Gastroesophageal sphincter (tissue), 4 donors: ENCODE data around the gene ERBB4. TPM values are rescaled to one million over a fixed set of nuclear protein-coding genes. Genes with fewer than 3 reads are reported as not detected.

Experiments used
- ATAC-seq: fragments of 150-250 bp; one replicate; pipeline ENCODE4 v1.9.1; 2016; ENCODE audit warnings: mild to moderate bottlenecking, moderate library complexity
- H3K27ac ChIP-seq, 4 donors: fragments of 200-600 bp; sonication (generic) in 3 of 4; 1 replicate in 3 of 4; 2 replicates in 1 of 4; pipeline ENCODE4 v1.5.1; 2016 to 2019
- H3K27me3 ChIP-seq: fragments of 200-600 bp; sonication (generic); one replicate; pipeline ENCODE4 v1.5.1; 2019
- H3K36me3 ChIP-seq, 2 donors: fragments of 200-600 bp; sonication (generic); one replicate each; pipeline ENCODE4 v1.5.1; 2019; ENCODE audit warnings: control low read depth in 1 of 2
- H3K4me1 ChIP-seq, 3 donors: fragments of 200-600 bp; sonication (generic); 1 replicate in 2 of 3; 2 replicates in 1 of 3; pipeline ENCODE4 v1.5.1; 2016 to 2019; ENCODE audit warnings: control low read depth in 2 of 3
- H3K4me3 ChIP-seq, 2 donors: fragments of 200-600 bp; sonication (generic); one replicate each; pipeline ENCODE4 v1.5.1; 2019; ENCODE audit warnings: mild to moderate bottlenecking in 1 of 2, moderate library complexity in 1 of 2
- H3K9me3 ChIP-seq, 3 donors: fragments of 200-600 bp; sonication (generic); one replicate each; pipeline ENCODE4 v1.5.1; 2017 to 2019; ENCODE audit warnings: control low read depth in 2 of 3
- CTCF ChIP-seq, 4 experiments: fragments of 200-600 bp in 2 of 4; fragments of 450-650 bp in 2 of 4; sonication (generic) in 1 of 4; IDR thresholded peaks; one replicate each; pipeline ENCODE4 v1.5.1; 2017 to 2019; ENCODE audit warnings: antibody characterized with exemption in 4 of 4, mild to moderate bottlenecking in 2 of 4, moderate library complexity in 2 of 4
- EP300 ChIP-seq: sonication (generic); formaldehyde crosslinking; IDR thresholded peaks from one replicate; pipeline ENCODE4 v1.6.1; 2017; ENCODE audit warnings: antibody characterized with exemption, mild to moderate bottlenecking
- POLR2A ChIP-seq, 2 donors: fragments of 450-650 bp; IDR thresholded peaks; one replicate each; pipeline ENCODE4 v1.6.1; 2017; ENCODE audit warnings: antibody characterized with exemption in 2 of 2, mild to moderate bottlenecking in 2 of 2, moderate library complexity in 1 of 2
- POLR2AphosphoS5 ChIP-seq: sonication (generic); formaldehyde crosslinking; IDR thresholded peaks from one replicate; pipeline ENCODE4 v1.6.1; 2017; ENCODE audit warnings: antibody characterized with exemption
- WGBS, 2 donors: methylation state at CpG; one replicate each; pipeline ENCODE4 v1.1.5; 2018; ENCODE audit warnings: low coverage in 1 of 2; 5-methylcytosine and 5-hydroxymethylcytosine counted together
- total RNA-seq, 4 donors: library from RNA; depleted of rRNA; stranded (reverse); fragments of >200 nt; gene quantifications; one replicate each; pipeline ENCODE4 v1.1.0, GENCODE V29; 2016

ERBB4 gene
- total RNA-seq, 4 donors from 2014 or later: 0.16 to 0.92 (median 0.50) TPM

GRCh38 chr2:211737282-211737681 is 801.3 kb downstream of the ERBB4 start:
- Histone ChIP-seq H3K4me3 (no peak overlapping the region), H3K27me3 (no peaks in the 10 kb centered on the region), H3K9me3 (no peaks in the 10 kb centered on the region), H3K4me1 (no peaks in the 10 kb centered on the region), H3K27ac (no peak overlapping the region), H3K36me3 (no peaks in the 10 kb centered on the region)
- TF ChIP-seq POLR2AphosphoS5 (no peak), POLR2A (IDR thresholded peaks at IDR 0.05) (no peak), CTCF (IDR thresholded peaks at IDR 0.05) (no peak), EP300 (no peak)
- no peak for ATAC-seq
- 36 to 39% methylated on average over 3 of the region's 3 CpGs for WGBS, 2 donors

GRCh38 chr2:211730215-211730614 is 808.4 kb downstream of the ERBB4 start:
- no peaks in the 10 kb centered on the region for H3K9me3 ChIP-seq
- H3K4me1 ChIP-seq: no peaks in the 10 kb centered on the region
- WGBS, 2 donors: 31 to 47% methylated on average over 2 of the region's 2 CpGs
- no peak for ATAC-seq
- no peak overlapping the region for H3K27ac ChIP-seq
- no peaks in the 10 kb centered on the region for H3K27me3 ChIP-seq
- no peaks in the 10 kb centered on the region for H3K36me3 ChIP-seq
- H3K4me3 ChIP-seq: no peak overlapping the region
- TF ChIP-seq CTCF (IDR thresholded peaks at IDR 0.05): no peak

- no peaks in the 10 kb centered on the region for H3K36me3 ChIP-seq
- H3K27ac ChIP-seq: no peak overlapping the region
- H3K27me3 ChIP-seq: no peaks in the 10 kb centered on the region
- H3K4me3 ChIP-seq: no peak overlapping the region
- H3K4me1 ChIP-seq: no peaks in the 10 kb centered on the region
- TF ChIP-seq CTCF (IDR thresholded peaks at IDR 0.05) (no peak), EP300 (no peak)
- H3K9me3 ChIP-seq: no peaks in the 10 kb centered on the region
- no peak for ATAC-seq
Observed at GRCh38 chr2:211729433-211729832, 809.2 kb downstream of the ERBB4 start.

- no peak for TF ChIP-seq EP300
- TF ChIP-seq POLR2A (IDR thresholded peaks at IDR 0.05): no peak
- no peak for TF ChIP-seq POLR2AphosphoS5
- no peak for TF ChIP-seq CTCF (IDR thresholded peaks at IDR 0.05)
- H3K27ac ChIP-seq: no peak overlapping the region
- H3K4me1 ChIP-seq: no peaks in the 10 kb centered on the region
- no peaks in the 10 kb centered on the region for H3K27me3 ChIP-seq
- WGBS, 2 donors: 80 to 85% methylated on average over 5 of the region's 5 CpGs
- no peak for ATAC-seq
- H3K36me3 ChIP-seq: no peaks in the 10 kb centered on the region
- no peak overlapping the region for H3K4me3 ChIP-seq
- no peaks in the 10 kb centered on the region for H3K9me3 ChIP-seq
Observed at GRCh38 chr2:211724933-211725332, 813.7 kb downstream of the ERBB4 start.

- 79 to 88% methylated on average over 1 of the region's 1 CpG for WGBS, 2 donors
- no peaks in the 10 kb centered on the region for H3K4me1 ChIP-seq
- H3K27me3 ChIP-seq: no peaks in the 10 kb centered on the region
- H3K4me3 ChIP-seq: no peak overlapping the region
- H3K9me3 ChIP-seq: no peaks in the 10 kb centered on the region
- TF ChIP-seq POLR2A (IDR thresholded peaks at IDR 0.05): no peak
- TF ChIP-seq CTCF (IDR thresholded peaks at IDR 0.05): no peak
- H3K36me3 ChIP-seq: no peaks in the 10 kb centered on the region
- H3K27ac ChIP-seq: no peak overlapping the region
- no peak for ATAC-seq
Observed at GRCh38 chr2:211723398-211723797, 815.2 kb downstream of the ERBB4 start.
